Colonic mucosa (tissue), 4 donors: ENCODE measurements around the gene DUS2. TPM values are rescaled to one million over a fixed set of nuclear protein-coding genes. Genes with fewer than 3 reads are reported as not detected.
"Not testable (repeated sequence)": the region's sequence is repeated elsewhere in the genome, so short reads cannot be mapped to it uniquely, and the experiment has no call there.

Experiments used
- DNase-seq: peaks from one replicate; pipeline ENCODE4 v3.0.0-alpha.2; 2020
- H3K27ac ChIP-seq: fragments of 200-600 bp; one replicate; pipeline ENCODE4 v1.8.0; 2021
- H3K27me3 ChIP-seq: fragments of 200-600 bp; one replicate; pipeline ENCODE4 v1.8.0; 2021
- H3K36me3 ChIP-seq: fragments of 200-600 bp; one replicate; pipeline ENCODE4 v1.8.0; 2021
- H3K4me1 ChIP-seq: fragments of 200-600 bp; one replicate; pipeline ENCODE4 v1.8.0; 2021; ENCODE audit warnings: mild to moderate bottlenecking
- H3K4me3 ChIP-seq: fragments of 200-600 bp; one replicate; pipeline ENCODE4 v1.8.0; 2021
- H3K9ac ChIP-seq, 2 donors: one replicate each; pipeline ENCODE4 v1.7.0; 2013; ENCODE audit warnings: control low read depth in 2 of 2, low read depth in 2 of 2, low read length in 2 of 2
- H3K9me3 ChIP-seq: fragments of 200-600 bp; one replicate; pipeline ENCODE4 v1.8.0; 2021
- intact Hi-C: fragments of 100-400 bp; cut with DNase I; formaldehyde crosslinking; loops from one replicate; pipeline ENCODE4 v1.14.1; 2022
- total RNA-seq, 2 donors: library from RNA; stranded (reverse); fragmentation: NEBNext Ultra II Directional in 1 of 2; extraction: Animal tissue kit (Norgen Biotek cat#: 25700) in 1 of 2; gene quantifications; one replicate each; pipeline ENCODE4 v1.2.1, GENCODE V29; 2021
- TF ChIP-seq, protein P1 (sequence below): fragments of 200-600 bp; IDR thresholded peaks from one replicate; pipeline ENCODE4 v1.8.0; 2022; ENCODE audit warnings: antibody characterized with exemption, mild to moderate bottlenecking
- donor health status: healthy.
- donor health status: DM: no; HTN: no; CAD: no.
- donor health status: DM: no; HTN: no; CAD: no.

DUS2 gene
- total RNA-seq, 2 donors from 2014 or later = 13.1 to 24.6 TPM

DNA sequence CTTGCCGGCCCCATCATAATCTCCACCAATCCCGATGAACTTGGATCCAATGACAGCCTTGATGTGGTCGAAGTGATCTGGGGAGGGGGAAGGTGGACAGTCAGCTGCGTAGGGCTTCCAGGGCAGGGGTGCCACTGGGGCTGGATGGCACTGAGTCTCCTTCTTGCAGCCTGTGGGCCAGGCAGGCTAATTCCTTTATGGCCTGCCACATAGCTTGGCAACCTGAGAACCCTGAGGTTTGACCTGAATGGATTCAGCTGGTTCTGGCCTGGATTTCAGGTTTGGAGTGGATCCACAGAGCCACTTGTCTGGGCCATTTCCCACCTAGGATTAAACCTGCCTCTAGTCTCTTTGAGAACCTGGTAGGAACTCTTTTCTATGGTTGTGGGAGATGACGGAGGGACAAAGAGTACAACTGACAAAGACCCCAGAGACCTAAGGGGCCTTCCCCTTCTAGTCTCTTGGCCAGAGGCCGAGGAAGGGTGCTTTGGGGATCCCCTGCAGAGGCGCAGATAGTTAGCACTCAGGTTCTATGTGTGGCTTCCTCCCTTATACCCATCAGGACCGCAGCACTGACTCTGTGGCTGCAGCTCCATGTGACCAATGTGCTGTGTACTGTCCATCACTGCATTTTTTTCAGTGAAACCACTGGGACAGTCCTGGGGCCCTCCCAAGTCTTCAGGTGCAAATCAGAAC is 33.6 kb upstream of the DUS2 start:
- Histone ChIP-seq H3K36me3 (no peaks in the 10 kb centered on the region), H3K9me3 (no peaks in the 10 kb centered on the region), H3K9ac (no peak overlapping the region), H3K4me1 (peaks cover 12% of the 10 kb centered on the region), H3K27me3 (no peaks in the 10 kb centered on the region), H3K4me3 (no peak overlapping the region), H3K27ac (no peak overlapping the region)
- intact Hi-C loops = loop anchor here (5.0 to 10.0 kb wide), 2 partner anchors 53 to 245 kb away; partner anchors contain the start of gene ESRP2
- TF ChIP-seq, protein P1, sequence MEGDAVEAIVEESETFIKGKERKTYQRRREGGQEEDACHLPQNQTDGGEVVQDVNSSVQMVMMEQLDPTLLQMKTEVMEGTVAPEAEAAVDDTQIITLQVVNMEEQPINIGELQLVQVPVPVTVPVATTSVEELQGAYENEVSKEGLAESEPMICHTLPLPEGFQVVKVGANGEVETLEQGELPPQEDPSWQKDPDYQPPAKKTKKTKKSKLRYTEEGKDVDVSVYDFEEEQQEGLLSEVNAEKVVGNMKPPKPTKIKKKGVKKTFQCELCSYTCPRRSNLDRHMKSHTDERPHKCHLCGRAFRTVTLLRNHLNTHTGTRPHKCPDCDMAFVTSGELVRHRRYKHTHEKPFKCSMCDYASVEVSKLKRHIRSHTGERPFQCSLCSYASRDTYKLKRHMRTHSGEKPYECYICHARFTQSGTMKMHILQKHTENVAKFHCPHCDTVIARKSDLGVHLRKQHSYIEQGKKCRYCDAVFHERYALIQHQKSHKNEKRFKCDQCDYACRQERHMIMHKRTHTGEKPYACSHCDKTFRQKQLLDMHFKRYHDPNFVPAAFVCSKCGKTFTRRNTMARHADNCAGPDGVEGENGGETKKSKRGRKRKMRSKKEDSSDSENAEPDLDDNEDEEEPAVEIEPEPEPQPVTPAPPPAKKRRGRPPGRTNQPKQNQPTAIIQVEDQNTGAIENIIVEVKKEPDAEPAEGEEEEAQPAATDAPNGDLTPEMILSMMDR = no peak
- no peak for DNase-seq

DNA sequence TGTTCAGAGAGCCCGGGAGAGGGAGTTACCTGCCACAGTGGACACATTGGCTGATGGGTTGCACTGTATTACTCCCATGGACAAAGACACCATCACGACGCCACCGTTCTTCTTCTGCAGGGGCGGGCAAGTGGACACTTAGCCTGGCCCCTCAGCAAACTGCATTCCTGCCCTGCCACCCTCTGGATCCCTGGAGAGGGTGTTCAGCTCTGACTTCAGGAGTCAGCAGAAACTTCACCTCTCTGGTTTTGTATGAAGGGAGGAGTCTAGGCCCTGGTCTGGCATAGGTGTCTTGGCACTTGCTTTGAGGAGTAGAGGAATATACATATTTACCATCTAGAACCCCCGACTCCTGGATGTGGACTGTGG is 33.1 kb upstream of the DUS2 start:
- no peak overlapping the region for H3K4me3 ChIP-seq
- no peaks in the 10 kb centered on the region for H3K36me3 ChIP-seq
- intact Hi-C loops = loop anchor here (5.0 to 10.0 kb wide), 2 partner anchors 52 to 245 kb away; partner anchors contain the start of gene ESRP2
- H3K27ac ChIP-seq = no peak overlapping the region
- DNase-seq = no peak
- no peaks in the 10 kb centered on the region for H3K27me3 ChIP-seq
- H3K9ac ChIP-seq = no peak overlapping the region
- TF ChIP-seq, protein P1 = no peak
- no peaks in the 10 kb centered on the region for H3K9me3 ChIP-seq
- H3K4me1 ChIP-seq = peaks cover 7% of the 10 kb centered on the region

DNA sequence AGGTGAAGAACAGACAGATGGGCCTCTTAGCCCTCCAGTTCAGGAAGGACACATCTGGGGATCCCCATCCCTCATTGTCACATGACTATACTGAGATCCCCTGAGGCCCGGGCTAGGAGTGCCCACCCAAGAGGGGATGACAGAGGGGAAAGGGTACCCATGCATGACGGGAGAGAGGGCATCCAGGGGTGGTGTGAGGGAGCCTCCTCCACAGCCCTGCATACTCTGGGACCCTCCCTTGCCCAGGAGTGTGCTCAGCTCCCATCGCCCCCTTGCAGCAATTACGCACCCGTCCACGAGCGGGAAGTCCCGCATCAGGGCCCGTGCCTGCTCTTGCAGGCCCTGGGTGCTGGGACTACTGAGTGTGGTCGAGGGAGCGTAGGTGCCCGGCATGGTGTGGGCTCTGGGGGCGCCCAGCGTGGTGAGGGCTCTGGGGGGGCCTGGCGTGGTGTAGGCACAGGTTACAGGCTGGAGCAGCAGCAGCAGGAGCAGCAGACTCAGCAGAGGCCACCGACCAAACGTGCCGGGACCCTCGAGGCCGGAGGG is 30.4 kb upstream of the DUS2 start:
- Histone ChIP-seq H3K4me1 (peaks cover 6% of the 10 kb centered on the region), H3K4me3 (no peak overlapping the region), H3K9ac (peak overlapping the region in 1 of 2 donors; percentile 60), H3K9me3 (no peaks in the 10 kb centered on the region), H3K36me3 (no peaks in the 10 kb centered on the region), H3K27ac (peak overlapping the region; percentile 30), H3K27me3 (no peaks in the 10 kb centered on the region)
- TF ChIP-seq, protein P1 = no peak
- DNase-seq = no peak
- intact Hi-C loops = loop anchor here (5.0 to 10.0 kb wide), 2 partner anchors 50 to 242 kb away; partner anchors contain the start of gene ESRP2

DNA sequence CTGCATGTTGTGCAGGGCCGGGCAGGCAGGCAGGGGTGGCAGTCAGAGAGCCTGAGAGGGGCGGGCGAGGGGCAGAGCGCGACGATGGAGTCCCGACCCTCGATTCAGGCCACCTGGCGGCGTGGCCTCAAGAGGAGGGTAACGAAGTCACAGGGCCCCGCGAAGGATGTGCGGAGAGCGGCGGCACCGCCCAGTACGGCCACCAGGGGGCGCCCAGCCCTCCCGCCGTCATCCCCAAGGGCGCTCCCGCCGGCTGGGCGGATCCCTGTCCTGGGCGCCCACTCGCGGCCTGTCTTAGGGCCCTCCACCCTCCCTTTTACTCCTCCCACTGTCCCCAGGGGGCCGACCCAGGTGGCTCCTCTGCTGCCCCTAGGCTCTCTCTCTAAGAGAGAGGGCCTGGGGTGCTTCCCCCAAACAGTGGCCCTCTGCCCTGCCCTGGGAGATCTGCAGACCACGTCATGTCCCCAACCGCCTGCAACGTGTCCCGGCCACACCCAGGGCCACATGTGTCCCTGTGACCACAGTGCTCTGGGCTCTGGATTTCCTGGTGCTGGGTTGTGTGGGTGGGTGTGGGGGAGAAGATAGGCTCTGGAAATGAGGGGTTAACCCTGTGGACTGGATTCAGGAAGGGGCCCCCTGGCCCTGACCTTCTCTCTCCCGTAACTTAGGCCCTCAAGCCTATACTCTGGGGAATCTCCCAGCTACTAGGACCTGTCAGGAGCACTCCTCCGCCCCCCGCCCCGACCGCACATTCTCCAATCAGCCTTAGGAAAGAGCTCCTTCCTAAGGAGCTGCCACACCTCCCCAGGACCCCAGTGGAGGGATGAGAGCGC is 29.7 kb upstream of the DUS2 start:
- H3K27ac ChIP-seq = peak overlapping the region; percentile 30
- intact Hi-C loops = loop anchor here (5.0 to 10.0 kb wide), 2 partner anchors 49 to 241 kb away; partner anchors contain the start of gene ESRP2
- H3K9me3 ChIP-seq = no peaks in the 10 kb centered on the region
- peak; percentile 78 for DNase-seq
- H3K4me3 ChIP-seq = peak overlapping the region; percentile 23
- H3K9ac ChIP-seq = peak overlapping the region; percentile 51 to 60
- no peaks in the 10 kb centered on the region for H3K36me3 ChIP-seq
- H3K4me1 ChIP-seq = peaks cover 6% of the 10 kb centered on the region
- TF ChIP-seq, protein P1 = peak; percentile 97
- H3K27me3 ChIP-seq = no peaks in the 10 kb centered on the region

DNA sequence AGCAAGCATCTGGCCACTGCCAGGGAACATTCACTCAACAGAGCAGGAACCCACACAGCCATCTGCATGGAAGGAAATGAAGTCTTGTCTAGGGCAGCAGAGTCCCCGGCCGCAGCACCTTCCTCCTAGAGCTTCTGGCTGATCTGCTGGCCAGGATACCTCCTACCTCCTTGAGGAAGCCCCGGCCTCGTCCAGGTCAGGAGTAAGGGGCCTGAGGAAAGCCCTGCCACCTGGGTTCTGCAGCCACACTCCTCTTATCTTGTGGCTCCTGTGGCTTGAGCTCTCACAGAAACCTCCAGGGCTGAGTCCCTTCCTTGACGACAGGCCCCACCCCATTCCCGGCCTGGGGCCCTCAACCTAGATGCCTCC is 29.1 kb upstream of the DUS2 start:
- H3K9me3 ChIP-seq, H3K4me1 ChIP-seq, H3K4me3 ChIP-seq, DNase-seq, H3K36me3 ChIP-seq, H3K27me3 ChIP-seq: not testable (repeated sequence)
- intact Hi-C loops = loop anchor here (5.0 to 10.0 kb wide), 2 partner anchors 48 to 241 kb away; partner anchors contain the start of gene ESRP2
- Histone ChIP-seq H3K27ac (peak overlapping the region; percentile 30), H3K9ac (peak overlapping the region in 1 of 2 donors; percentile 51)
